ENCODE measurements around the gene CASTOR1. TPM values are rescaled to one million over a fixed set of nuclear protein-coding genes. Genes with fewer than 3 reads are reported as not detected.

Gene CASTOR1
- total RNA-seq, 2 donors from 2014 or later = 3.7 to 4.2 TPM

DNA sequence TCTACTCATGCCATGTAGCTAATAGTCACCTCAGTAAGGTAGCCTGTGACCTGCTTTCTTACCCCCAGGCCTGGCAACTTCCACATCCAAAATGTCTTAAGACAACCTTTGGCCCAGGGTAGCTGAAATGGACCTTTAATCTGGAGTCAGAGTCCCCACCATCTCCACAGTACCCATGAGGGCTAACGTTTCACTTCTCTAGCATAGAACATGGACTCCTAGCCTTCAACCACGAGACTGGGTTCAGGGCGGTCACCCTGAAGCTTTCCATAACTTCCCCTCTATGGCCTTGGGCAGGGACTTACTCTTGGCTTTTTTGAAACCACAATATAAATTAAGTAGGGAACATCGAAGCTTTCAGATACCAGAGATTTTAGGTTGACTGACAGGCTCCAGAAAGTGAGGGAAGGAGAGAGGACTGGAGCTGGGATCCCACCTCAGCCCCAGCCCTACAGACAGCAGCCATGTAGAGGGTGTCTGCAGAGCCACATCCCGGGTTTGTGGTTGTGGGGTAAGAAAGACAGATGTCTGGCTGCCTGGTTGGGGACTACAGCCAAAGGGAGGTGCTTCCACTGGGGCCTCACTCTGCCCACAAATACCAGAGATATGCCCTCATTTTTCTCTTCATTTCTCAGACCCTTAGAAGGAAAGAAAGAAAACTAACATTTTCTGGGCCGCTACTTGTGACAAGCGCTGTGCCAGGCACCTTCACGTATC lies 34.9 kb upstream of the CASTOR1 start:
- intact Hi-C loops (cut with DNase I, micrococcal nuclease) = no loop called here
- ATAC-seq (no peak), DNase-seq (no peak)

DNA sequence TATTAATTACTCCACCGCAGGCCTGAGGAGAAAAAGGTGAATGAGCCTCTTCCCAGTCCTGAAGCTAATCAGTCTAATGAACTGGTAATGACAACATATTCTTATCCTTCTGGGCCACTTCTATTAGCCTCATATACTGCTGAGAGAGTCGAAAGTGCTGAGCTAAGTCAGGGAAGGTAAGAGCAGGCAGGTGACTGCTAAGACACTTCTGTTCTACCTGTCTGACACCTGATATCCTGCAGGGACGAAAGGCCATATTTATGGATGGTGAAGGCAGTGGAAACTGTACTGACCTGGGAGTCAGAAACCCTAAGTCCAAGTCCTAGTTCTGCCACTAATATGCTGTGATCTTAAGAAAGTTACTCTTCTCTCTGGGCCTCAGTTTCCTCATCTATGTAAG lies 33.9 kb upstream of the CASTOR1 start:
- DNase-seq (no peak), ATAC-seq (no peak)
- intact Hi-C loops (cut with DNase I, micrococcal nuclease) = no loop called here

DNA sequence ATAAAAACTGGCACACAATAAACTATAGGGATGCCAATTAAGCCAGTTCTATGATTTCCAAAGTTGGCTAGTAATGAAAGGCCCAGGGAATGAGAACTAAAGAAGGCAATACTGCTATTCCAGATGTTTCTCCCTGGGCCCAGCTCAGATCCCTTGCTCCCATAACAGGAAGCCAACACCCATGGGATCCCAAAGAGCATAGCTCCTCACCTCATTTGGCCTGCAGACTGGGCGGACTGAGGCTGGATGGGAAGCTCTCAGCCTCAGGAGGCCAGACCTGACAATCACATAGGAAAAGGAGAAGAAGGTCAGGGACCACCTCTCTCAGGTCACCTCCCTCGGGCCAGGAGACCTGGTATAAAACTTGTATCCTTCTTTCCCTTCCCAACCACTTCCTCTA lies 32.2 kb upstream of the CASTOR1 start:
- intact Hi-C loops (cut with DNase I, micrococcal nuclease) = no loop called here
- no peak for ATAC-seq
- no peak for DNase-seq

DNA sequence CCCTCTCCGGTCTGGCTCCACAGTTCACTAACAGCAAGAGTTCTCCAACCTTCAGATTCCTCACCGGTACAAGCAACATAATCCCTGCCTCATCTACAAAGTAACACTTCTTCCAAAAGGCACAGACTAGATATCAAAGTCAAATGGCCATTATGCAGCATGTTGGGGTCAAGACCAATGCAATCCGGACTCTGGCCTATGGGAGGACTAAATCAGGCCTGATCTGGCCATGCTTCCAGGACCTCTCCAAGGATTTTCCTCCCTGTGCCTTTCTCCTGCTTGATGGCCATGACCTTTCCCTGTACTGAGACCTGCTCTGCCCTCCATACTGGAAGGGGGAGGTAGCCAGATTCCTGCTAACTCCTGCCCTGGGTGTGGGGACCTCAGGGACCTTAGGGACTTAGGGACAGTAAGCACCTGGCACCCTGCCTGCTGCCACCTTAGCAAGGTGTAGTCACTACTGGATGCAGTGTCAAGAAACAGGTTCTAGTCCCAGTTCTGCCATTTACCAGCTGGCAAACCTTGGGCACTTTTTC lies 30.8 kb upstream of the CASTOR1 start:
- DNase-seq (no peak), ATAC-seq (no peak)
- intact Hi-C loops (cut with DNase I, micrococcal nuclease) = no loop called here

DNA sequence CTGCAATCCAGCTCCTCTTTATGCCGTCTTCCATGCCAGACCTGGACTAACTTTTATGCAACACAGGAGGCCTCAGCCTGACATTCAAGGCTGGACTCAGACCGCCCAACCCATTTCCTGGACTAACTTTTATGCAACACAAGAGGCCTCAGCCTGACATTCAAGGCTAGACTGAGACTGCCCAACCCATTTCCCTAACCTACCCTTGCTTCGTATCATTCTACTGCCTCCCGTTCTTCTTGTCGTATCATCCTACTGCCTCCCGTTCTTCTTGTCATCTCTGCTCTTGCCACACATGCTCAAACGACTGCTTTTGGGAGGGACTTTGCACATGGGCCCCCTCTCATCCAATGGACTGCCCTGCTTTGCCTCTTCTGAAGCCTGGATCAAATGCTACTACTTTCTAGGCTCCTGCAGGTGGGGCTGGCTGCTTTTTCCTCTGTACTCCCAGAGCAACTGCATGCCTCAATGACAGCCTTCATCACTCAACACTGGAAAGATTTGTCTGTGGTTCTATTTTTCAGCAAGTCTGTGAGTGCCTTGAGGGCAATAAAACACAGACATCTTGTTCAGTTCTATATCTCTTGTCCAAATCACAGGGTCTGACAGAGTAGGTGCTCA lies 29.6 kb upstream of the CASTOR1 start:
- ATAC-seq = no peak
- intact Hi-C loops (cut with DNase I, micrococcal nuclease) = no loop called here
- no peak for DNase-seq

DNA sequence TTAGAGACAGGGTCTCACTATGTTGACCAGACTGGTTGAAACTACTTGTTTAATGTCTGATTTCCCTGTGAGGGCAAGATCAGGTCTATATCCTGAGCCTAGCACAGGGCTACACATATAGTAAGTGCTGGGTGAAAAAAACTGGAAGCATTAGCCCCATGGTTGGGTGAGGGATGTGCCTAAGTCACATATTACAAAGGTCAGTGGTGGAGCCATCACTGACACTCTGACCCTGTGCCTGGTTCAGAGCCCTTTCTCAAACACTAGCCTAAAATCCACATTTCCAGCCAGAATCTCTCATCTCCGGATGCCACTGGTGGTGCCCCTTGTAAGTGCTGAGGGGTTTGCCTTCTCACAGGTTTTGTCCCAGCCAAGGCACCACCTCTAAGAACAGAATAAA lies 28.5 kb upstream of the CASTOR1 start:
- ATAC-seq = no peak
- DNase-seq = no peak

DNA sequence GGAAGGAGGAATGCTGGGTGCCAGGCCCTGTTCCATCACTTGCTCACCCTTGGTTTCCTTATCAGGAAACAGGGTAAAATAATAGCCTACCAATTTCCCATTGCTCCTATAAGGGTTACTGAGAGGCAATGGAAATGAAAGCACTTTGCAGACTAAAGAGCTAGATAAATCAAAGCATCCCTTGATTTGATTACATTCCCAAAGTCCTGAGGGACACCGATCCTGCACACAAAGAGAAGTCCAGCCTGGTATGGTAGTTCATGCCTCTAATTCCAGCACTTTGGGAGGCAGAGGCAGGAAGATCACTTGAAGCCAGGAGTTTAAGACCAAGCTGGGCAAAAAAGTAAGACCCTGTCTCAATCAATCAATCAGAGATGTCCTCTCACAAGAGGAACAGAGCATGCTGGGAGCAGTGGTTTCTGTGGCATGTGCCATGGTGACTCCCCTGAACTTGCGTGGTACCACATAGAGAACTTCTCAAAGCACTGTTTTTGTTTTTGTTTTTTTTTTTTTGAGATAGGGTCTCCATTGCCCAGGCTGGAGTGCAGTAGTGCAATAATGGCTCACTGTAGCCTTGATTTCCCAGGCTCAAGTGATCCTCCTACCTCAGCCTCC lies 26.8 kb upstream of the CASTOR1 start:
- no peak for DNase-seq
- intact Hi-C loops (cut with DNase I, micrococcal nuclease) = no loop called here
- no peak for ATAC-seq

More for the DNA sequence above, 28.5 kb upstream of the CASTOR1 start:
- intact Hi-C loops (cut with DNase I, micrococcal nuclease) = no loop called here

DNA sequence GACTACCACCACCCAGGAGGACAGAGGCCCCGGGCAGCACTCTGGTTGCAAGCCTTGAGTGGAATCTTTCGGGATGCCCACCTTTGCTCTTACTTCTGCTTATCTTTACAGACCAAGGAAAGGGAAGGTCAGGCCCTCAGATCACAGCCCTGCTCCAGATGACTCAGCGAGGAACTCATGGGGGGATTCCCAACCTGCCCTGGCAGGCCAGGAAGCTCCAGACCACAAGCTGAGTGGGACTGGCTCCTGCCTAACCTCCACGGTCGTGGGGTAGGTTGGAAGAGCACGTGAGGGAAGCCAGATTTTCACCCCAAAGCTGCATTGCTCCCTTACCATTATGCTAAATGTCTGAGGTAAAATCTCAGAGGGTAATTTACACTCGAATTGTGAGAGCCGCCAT lies 25.6 kb upstream of the CASTOR1 start:
- DNase-seq (no peak), ATAC-seq (no peak)
- intact Hi-C loops (cut with DNase I, micrococcal nuclease) = no loop called here

DNA sequence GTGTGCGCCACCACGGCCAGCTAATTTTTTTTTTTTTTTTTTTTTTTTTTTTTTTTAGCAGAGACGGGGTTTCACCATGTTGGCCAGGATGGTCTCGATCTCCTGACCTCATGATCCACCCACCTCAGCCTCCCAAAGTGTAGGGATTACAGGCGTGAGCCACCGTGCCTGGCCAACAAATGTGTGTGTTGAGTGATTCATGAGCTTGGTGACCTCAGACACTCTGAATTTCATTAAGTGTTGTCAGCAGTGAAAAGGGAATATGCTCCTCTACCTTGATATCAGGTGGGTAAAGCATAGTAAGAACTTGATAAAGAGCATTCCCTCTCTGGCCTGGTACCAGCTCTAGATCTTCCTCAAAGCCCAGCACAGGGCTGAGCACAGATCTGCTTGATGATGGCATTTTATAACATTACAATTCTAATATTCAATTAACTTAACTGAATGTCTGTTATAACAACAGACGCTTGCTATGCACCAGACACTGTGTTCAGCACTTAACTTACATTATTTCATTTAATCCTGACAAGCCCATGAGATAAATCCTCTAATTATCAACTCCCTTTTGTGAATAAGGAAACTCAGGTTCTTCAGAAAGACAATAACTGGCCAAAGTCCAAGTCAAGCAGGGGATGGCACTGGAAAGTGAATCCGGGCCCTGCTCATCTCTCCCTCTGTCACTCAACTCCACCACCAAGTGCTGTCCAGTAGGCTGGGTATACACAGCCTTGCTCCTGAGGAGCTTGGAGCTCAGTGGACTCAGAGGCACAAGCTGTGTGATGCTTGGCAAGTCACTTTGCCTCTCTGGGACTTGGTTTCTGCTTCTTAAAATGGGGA lies 24.4 kb upstream of the CASTOR1 start:
- intact Hi-C loops (cut with DNase I, micrococcal nuclease) = no loop called here
- ATAC-seq (peak; percentile 28), DNase-seq (no peak)

DNA sequence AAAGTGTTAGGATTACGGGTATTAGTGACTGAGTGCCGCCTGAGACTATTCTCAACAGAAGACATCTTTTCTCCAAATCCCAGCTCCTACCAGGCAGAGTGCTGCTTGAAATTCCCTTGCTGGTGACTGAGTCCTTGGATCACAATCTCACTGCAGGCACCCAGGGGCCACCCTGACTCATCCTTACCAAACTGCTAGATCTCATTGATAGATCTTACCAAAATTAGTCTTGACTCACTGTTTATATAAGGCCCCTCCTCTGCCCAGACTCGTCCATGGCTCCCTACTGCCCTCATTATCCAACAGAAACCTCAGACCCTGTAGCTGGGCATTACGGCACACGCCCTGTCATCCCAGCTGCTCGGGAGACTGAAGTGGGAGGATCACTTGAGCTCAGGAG lies 22.7 kb upstream of the CASTOR1 start:
- no peak for DNase-seq
- ATAC-seq = peak; percentile 10
- intact Hi-C loops (cut with DNase I, micrococcal nuclease) = no loop called here

DNA sequence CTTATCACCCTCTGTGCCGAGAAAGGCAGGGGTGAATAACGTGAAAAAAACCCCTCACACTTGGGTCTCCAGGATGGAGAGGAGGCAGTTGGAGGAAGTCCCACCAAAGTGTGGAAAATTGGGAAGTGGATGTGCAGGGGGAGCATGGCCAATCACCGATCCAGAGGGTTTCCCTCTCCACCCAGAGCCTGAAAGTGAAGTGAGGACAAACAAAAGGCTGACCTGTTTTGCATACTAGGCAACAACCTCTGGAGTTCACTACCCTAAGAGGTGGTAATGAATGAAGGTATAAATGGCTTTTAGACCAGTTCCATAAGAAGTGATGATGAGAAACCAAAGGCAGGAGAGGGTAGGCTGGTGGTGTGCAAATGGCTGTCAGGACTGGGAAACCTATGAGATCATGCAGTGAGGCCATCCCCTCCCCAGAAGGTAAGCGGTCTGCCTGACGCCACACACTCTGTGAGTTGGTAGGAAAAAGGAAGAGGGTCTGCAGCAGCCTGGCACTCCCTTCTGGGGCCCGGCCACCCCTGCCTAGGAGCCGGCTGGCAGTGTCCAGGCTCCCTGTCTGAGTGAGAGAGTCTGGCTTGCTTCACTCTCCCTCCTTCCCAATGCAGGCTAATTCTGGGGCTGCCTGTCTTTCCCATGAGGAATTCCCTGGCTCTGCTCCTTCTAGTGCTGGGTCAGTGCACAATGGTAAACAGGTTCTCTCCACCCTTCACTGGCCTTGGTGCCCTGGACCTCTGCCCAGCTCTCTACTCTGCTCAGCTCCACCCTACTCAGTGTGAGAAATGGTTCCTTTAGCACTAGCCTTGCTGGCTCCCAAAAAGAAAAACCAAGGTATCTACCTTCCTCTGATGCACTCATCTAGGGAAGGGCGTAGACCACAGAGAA lies 21.8 kb upstream of the CASTOR1 start:
- intact Hi-C loops (cut with DNase I, micrococcal nuclease) = no loop called here
- ATAC-seq = peak; percentile 83
- peak; percentile 81 to 82 for DNase-seq

DNA sequence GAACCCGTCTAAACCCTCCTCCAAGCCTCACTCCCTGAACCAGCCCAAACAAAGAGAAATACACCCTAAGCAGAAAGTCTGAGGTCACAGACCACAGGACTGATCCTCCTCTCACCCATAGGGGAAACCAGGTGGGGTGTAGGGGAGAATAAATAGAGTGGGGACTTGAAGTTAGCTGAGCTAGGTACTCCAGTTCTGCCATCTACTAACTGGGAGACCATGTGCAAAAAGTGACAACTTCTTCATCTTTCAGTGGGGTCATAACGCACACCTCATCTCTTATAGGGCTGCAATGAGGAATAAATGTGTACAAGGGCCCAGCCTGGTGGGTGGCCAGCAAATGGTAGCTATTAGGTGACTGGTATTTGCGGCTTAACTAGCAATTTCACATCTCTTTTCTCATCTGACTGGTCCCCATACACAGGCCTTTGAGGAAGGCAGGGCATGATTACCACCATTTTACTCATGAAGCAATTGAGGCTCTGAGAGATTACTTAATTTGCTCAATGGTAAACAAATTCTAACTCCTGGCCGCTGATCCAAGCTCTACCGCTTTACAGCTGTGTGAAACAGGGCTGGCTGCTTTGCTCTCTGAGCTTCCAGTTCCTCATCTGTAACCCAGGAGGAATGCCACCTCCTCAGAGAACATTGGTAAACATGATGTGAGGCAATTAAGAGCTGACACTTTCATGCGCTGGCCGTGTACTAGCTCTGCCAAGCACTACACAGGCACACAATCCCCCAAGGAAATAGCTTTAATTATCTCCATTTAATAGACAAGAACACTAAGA lies 20.8 kb upstream of the CASTOR1 start:
- peak; percentile 64 to 80 for DNase-seq
- intact Hi-C loops (cut with DNase I, micrococcal nuclease) = no loop called here
- ATAC-seq = peak; percentile 71

DNA sequence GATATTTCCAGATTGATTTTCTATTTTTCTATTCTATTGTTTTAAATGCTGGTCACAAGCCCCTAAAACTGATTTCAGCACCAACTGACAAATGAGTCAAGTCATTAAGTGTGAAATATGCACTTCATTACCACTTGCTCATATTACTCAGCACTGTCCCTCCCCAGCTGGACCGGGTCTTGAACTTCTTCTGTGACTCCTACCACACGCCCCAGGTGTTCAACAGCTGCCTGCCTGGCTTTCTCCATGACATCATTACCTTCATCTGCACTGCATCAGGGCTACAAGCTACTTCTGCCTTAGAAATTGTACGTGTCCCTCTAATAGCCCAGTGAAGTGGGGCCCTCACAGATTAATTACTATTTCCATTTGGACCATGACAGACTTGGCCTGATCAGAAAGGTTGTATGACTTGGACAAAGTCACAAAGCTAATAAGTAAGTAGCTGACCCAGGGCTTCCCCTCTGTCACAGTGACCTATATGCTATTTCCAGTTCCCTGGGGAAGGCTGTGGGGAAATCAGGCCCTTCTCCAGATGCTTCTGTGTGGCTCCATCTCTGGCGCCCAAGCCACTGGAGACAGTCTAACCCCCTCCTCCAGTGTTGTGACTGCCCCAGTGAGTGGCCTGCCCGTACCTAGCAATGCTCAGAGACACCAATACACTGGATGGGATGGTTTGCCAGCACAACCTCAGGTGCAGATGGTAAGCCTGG lies 19.4 kb upstream of the CASTOR1 start:
- intact Hi-C loops (cut with DNase I, micrococcal nuclease) = no loop called here
- no peak for ATAC-seq
- DNase-seq = peak in 1 of 2 donors; percentile 52

DNA sequence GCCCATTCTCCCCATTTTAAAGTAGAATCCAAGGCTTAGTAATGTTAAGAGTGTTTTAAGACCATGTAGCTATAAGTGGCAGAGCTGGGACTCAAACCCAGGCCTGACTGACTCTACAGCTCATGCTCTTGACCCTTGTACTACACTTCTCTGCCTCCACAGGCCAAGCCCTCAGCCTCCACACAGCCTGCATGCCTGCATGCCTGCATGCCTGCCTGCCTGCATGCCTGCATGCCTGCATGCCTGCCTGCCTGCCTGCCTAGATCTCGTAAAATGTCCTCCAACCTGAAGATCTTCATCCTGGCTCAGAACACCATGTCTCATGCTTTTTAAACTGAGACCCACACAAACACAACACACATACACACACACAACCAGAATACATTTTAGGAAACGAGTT lies 18.8 kb upstream of the CASTOR1 start:
- intact Hi-C loops (cut with DNase I, micrococcal nuclease) = no loop called here
- no peak for DNase-seq
- no peak for ATAC-seq

DNA sequence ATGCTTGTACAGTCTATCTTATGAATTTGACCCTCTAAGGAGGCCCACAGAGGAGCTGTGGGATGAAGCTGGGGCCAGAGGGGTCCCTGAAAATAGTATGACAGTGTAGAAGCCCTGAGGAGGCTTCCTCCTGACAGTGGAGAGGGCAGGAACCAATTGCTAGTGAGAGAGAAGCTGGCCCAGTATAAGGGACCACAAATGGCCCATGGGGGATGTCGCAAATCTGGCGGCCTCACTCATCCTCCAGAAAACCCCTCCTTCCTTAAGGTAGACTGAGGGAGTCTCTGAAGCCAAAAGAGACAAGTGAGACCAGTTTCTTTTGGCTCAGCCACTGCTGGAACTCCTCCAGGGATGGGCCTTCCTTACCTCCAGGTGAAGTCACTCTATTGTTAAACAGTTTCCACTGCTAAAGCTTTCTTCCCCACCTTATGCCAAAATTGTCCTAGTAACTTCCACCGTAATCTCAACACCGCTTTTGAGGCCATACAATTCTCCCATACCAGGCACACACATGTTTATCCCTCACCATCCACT lies 17.8 kb upstream of the CASTOR1 start:
- ATAC-seq (no peak), DNase-seq (no peak)
- intact Hi-C loops (cut with DNase I, micrococcal nuclease) = no loop called here

DNA sequence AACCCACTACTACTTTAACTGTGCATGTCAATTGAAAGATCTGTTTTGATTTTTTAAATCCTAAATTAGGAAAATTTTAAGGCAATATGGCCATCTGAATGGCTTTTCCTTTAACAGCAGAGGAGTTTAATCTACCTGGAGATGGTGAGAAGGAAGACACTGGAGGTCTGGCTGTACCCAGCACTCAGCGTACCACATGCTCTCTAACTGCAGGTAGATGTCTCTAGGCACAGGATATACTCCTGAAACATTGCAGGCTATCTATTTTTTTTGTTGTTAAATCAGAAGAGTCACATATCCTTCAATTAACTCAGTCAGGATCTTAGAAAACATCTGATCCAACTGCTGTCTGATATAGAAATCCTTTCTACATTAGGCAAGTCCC lies 17.3 kb upstream of the CASTOR1 start:
- DNase-seq = no peak
- intact Hi-C loops (cut with DNase I, micrococcal nuclease) = no loop called here

More for the DNA sequence above, 17.3 kb upstream of the CASTOR1 start:
- no peak for ATAC-seq

All from left colon (tissue), 2 donors.